ENCODE measurements around the gene MCTP2.

The MCTP2 gene

DNA sequence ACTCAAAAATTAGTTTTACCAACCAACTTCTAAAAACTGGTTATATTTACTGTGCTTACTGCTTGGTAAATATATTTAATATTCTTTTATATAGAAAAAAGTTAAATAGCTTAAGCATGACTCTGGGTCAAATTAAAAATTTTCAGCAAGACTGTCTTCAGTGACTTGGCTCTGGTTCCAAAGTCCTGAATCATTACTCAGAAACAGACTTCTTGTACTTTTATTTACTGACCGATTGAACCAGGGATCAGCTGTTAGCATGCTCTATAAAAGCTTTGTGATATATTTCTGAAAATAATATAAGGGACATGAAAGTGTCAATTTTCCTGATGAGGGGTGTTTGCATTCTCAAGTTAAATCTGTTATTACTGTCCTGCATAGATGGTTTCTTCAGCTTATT lies 164.3 kb downstream of the MCTP2 start:
- DNase-seq (ENCODE audit: low read depth in 2 of 2): no peak

DNA sequence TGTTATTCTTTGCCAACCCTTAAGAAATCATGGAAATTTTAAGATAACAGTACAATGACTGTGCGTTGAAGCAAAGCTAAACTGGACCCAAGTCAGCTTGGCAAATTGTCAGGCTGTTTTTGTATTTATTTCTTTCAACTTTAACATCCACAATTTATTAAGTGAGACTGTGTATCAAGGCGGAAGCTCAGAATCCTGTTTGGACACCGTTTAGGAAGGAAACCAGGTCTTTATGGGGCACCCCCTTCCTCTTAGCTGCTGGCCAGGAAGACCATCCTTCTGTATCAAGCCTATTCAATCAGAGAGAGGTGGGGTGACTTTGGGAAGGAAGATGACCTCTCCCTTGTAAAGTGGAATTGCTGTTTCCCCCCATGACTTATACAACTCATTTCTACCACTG lies 166.0 kb downstream of the MCTP2 start:
- no peak for DNase-seq (ENCODE audit: low read depth in 2 of 2)

DNA sequence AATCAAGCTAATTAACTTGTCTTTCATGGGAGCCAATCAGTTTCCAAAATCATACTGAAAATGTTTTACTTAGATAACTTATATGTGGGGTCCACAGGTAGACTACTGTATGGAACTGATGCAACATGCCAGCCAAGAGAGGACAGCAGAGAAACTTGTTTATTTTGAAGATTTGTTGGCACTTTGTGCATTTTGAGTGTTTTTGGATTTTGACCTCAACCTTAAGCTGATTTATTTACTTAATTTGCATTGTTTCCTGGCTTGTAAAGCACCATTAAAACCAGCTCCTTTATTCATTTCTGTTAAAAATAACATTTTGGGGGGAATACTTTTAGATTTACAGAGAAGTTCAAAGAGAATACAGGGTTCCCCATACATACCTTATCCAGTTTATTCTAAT lies 166.6 kb downstream of the MCTP2 start:
- no peak for DNase-seq (ENCODE audit: low read depth in 2 of 2)

DNA sequence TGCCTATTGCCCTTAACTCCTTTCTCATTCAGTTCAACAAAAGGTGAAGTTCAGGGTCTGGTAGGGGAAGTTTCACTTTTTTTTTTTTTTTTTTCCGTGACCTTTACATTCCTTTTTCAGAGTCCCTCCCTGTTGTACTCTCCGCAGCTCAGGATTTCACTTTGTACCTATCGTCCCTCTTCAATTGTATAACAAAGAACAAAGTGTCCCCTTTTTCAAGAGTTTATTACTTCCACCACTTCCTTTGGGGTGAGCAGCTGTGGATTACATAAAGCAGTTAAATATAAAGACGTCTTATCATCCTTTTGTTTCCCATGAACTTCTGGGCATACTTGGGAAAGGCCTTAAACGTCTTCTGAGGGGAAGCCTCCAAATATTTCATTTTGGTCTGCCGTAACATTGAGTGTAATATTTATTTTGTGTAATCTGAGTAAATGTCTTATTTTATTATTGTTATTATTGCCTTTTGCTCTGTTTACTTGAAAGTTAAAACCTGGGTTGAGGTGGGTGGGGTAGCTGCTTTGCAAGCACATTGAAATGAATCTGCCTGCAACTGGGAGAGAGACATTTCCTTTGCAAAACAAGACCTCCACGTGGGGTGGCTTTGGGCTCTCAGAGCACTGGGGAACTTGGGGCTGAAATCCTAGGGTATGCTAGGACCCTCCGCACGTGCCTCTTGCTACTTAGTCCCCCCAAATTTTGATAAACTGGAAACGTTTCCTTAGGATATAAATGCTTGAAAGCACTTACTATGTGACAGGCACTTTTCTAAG lies 169.4 kb downstream of the MCTP2 start:
- no peak for DNase-seq (ENCODE audit: low read depth in 2 of 2)

DNA sequence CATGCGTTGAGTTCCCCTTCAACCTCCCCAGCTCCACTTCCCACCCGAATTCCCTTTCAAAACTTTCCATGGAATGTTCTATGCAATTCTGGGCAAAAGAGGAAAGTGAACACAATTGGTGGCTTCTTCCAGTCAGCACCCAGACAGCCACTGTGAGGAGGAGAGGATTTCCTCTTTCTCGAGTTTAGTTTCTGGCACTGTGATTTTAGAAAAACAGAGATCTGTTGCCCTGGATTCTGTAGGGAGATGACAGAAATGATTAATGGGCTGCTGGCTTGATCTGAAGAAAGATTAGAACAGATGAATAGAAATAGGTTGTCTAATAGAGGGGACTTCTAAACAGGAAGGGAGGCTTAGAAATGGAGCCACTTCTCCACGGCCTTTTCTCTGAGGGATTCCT lies 172.0 kb downstream of the MCTP2 start:
- no peak for DNase-seq (ENCODE audit: low read depth in 2 of 2)

DNA sequence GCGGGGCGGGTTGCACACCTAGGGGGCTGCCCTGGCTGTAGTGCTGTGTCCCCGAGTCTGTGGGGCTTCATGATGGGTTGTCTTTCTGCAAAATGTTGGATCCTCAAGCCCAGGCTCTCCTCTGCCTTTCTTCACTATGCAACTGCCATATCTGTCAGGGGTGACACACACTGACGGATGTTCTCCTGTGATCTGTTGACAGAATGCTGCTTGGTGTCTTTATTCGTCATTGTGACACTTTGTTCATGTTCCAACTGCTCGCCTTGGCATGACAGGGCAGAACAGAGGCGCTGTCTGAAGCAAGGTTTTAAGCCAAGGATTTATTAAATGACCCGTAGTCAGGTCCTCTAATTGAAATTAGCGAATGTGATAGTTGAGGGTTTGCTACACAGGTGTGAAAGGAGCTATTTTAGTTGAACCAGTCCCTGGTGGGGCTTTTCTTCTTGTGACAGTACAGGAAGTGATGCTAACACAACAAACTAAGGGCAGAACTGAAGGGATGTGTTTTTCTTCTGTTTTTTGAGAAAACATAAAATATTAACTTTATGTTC lies 173.4 kb downstream of the MCTP2 start:
- DNase-seq (ENCODE audit: low read depth in 2 of 2): no peak

DNA sequence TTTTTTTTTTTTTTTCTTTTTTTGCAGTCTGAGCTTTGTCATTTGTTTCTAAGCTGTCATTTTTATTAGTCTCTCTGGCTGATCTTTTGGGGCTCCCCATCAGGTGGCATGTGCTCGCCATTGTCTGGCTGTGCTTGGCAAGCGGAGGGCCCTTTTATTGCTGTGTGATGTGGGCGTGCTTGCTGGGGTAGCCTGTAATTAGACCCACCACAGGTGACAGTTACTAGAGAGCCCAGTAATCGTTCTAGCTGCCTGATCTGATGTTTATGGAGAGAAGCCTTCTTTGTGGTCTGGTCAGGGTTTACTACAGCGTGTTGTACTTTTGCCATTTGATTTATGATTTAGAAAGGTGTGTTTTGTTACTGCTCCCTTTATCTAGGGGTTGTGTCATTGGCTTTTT lies 179.9 kb downstream of the MCTP2 start:
- DNase-seq (ENCODE audit: low read depth in 2 of 2): no peak

DNA sequence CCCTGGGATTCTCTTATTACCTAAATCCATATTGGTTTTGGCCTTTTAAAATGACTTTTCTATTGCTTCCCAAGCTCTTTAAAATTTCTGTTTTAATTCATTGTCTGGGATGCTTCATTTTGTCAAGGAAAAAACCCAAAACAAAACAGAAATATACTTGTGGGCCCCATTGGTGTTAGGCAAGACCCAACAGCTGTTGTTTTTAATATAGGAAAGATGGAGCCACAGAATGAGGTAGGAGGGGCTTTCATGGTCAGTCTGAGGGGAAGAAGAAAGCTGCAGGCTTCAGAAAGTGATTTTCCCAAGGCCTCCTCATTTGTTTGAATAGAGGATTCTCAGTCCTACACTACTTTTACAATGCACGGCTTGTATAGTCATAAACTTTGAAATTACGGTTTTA lies 180.5 kb downstream of the MCTP2 start:
- no peak for DNase-seq (ENCODE audit: low read depth in 2 of 2)

DNA sequence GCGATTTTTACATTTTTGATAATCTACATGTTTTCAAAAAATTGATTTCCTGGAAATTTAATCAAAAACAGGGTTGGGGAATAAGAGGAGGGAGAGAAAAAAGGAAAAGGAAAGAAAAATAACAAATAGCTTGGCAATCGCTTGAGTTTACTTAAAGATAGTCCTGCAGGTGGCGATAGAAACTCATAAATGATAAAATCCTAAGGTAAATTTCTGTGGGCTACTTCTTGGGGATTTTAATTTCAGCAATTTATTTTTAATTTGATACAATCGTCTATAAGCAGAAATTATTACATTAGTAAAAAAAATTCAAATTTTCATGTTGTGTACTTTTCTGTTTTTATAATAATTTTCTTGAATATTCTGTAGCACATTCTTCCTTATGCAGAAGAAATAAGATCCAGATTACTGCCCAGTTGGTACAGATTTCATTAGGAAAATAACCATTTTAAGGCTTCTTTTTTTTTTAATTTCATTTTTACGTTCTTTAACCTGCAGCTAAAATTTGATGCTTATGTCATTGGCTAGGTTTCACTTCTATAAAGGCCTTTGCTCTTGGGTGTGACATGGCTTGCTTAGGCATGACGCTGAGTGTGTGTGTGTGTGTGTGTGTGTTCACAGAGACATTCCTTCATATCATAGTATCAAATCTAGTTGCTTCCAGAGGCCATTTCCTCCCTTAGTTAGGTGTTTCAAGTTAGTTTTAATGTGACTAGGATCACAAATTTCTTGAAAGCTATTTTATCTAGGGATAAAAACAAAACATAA lies 181.8 kb downstream of the MCTP2 start:
- no peak for DNase-seq (ENCODE audit: low read depth in 2 of 2)

DNA sequence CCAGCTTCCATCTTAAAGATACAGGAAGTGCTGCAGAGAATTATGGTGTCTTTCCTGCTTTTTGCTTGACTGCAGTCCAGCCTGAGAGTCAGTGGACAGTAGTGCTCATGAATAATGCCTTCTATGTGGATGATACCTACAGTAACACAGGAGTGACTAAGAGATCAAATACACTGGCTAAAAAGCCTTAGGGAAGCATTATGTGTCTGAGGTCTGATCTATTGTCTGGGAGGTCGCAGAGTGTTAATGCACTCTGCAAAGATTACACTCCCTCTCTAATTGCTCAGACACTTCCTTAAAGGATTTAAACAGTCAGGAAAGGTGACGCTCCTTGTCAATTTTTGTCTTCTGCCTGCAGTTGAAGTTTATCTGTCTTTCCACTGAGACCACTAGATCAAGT lies 183.6 kb downstream of the MCTP2 start:
- DNase-seq (ENCODE audit: low read depth in 2 of 2): no peak

DNA sequence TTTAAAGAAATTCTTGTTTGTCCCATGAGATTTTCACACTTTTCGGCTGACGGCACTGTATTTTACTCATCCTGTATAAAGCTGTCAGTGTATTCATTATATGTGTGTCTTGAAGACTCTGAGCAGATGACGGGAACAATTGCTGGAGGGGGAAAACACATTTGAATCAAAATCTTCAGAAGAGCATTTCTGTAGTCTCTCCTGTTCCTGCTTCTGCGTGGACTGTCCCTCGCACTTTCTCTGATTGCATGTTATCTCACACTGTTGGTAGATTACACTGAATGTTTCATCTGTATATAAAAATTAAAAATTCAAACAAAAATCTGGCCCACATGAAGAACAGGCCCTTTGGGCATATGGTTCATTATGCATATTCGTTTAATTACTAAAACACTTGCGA lies 184.9 kb downstream of the MCTP2 start:
- no peak for DNase-seq (ENCODE audit: low read depth in 2 of 2)

DNA sequence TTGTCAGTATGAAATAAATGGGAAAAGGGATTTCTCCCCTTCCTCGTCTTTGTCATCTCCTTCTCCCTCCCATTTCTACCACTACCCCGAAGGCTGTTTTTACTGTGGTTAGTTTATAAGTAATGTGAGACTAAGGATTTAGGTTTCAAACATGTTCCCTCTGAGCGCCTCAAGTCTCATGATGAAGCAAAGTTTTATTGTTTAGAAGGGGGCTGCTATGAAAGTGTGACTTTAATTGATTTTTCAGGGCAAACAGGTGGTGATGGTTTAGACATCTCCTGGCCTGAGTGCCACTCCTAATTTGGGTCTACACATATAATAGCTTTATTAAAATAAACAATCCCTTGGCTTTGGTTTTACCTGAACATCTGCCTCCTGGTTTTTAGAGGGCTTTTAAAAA lies 185.5 kb downstream of the MCTP2 start:
- DNase-seq (ENCODE audit: low read depth in 2 of 2): no peak

DNA sequence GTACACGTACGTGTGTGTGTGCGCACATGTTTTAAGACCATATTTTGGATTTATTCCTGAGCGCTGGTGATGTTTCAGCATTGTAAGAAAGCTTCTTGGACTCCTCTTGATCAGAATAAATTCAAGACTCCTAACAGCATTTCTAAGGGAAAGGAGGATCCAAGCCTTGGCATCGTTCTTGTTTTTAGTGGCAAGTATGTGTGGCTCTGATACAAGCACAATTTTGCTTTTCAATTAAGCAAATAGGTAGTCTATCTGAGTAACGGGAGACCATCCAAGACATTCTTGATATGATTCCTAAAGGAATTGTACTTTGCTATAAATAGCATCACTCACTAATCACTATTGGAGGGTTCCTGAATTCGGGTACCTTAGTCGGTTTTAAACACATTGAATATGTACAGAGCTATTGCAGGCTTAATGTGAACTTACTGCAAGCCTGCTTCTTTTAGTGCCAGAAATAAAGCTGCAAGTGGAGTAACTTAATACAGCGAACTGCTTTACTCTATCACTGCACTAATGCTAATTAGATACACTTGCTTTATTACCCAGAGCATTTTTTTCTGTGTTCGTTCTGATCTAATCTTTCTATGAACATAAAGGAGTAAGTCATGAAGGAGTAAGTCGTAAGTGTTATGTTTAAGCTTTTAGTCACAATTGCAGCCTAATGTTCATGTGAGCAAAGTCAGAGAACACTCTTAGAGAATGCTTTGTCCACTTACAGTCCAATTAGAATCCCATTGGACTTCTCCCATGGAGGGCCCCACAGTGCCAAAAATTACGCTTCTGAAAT lies 186.3 kb downstream of the MCTP2 start:
- DNase-seq (ENCODE audit: low read depth in 2 of 2): no peak

DNA sequence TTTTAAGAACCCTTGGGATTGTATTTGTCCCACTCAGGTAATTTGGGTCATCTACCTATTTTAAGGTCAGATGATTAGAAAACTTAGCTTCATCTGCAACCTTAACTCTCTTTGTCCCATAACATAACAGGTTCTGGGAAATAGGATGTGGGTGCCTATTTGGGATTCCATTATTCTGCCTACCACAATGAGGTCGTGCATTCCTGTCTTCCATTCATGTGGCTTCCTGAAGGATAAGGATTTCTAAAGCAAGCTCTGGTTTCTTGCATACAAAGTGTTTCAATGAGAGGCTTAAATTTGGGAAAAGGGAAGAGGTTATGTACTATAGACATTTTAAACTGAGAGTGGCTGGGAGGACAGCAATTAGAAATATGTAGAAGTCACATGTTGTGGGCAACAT lies 190.3 kb downstream of the MCTP2 start:
- DNase-seq (ENCODE audit: low read depth in 2 of 2): no peak

DNA sequence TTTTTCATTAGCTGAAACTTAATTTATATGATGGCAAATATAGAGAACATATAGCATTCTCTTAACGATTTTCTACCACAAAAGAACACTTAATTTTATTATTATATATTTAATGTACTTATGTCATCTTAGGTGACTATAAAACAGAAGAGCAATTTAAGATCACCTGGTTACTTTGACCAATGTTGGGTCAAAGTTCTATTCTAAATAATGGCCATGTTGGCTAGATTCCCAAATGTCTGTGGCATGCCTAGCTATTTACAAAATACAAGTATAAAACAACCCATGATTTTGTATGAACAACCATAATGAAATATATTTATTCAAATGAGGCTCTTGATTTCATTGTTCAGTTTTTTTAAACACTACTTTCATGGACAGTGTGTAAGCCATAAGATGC lies 200.9 kb downstream of the MCTP2 start:
- DNase-seq (ENCODE audit: low read depth in 2 of 2): no peak

DNA sequence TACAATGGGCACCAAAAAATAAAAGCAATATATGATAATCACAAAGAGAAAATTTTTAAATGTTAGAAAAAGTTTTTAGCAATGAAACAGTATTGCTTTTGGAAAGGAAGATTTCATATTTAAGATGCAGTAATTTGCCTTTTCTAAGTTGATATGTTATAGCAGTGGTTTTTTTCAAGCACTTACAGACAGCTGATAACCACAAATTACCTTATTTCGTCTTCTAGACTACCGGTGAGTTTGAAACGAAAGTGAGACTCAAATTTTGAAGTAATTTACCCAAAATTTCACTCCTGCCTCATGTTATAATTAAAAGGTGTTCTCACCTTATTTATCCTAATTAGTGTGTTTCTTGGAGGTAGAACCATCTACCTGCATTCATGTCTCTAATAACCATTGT lies 207.8 kb downstream of the MCTP2 start:
- no peak for DNase-seq (ENCODE audit: low read depth in 2 of 2)

DNA sequence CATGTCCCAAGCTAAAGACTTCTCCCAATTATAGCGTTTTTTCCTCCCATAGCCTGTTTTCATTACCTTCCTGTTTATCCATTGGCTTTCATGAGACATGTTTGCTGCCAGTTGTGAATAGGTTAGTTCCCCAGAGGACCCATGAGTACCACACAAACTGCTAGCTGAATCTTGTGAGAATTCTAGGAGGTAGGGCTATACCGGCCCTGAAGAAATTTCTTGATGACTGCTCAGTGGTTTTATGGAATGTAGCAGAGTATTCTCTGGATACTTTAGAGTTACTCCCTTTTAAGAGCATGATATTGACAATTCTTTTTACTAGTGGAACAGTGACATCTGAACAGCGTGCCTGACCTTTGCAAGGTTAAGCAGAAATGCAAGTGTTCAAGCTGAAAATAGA lies 210.4 kb downstream of the MCTP2 start:
- no peak for DNase-seq (ENCODE audit: low read depth in 2 of 2)

DNA sequence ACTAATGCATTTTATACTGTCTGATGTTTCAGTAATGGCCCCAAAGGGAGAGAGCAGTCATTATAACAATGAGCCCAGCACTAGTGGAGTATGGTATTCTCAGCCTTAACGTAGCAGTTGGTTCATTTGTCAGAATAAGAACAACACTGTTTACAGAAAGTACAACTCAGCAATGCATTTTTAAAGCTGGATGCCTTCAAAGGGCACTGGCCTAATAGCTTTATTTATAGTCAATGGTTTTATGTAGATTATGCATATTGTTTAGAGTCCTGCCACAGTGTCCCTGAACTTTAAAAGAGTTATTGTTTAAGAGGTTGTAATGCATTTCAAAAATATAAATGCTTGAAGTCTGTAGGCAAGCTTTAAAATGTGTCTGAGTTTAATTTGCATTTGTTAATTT lies 211.1 kb downstream of the MCTP2 start:
- DNase-seq (ENCODE audit: low read depth in 2 of 2): no peak

DNA sequence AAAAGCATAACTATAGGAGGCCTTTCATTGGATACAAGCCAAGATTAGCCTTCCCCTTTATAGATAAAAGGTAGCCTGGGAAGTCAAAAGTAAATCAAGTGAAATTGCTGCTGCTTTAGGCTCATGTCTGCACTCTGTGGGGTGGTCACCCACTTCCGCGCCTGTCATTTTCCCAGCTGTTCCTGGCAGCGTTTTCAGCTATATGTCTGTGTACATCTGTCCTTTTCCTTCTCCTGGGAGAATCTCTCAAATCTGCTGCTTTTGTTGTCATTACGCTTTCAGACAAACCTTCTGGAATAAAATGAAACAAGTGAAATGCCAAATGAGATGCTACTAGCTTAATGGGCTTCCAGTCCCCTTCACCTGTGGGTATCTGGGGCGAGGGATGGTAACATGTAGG lies 211.8 kb downstream of the MCTP2 start:
- no peak for DNase-seq (ENCODE audit: low read depth in 2 of 2)

DNA sequence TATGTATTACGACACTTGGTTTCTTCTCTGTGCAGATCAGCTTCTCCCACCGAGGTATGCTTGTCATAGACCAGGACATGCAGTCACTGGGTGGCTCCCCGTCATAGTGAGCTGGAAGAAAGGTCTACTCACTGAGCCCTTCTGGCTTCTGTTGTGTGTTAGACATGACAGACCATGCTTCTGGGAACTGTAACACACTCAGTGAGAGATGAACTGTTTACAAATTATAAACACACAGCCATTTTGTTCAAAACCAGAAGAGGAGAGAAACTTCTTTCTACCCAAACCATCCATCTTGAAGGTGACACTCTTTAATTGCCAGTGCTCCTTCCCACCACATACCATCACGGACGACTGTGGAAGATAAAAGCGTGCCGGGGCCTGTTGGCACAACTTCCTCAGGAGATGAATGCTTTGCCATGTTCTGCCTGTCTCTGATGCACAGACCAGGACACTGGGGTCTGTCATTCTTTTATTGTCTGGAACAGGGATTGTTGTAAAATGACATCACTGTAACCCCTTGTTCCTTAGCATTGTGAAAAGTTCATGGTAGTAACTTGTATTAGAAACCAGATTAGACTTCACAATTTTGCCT lies 214.3 kb downstream of the MCTP2 start:
- no peak for DNase-seq (ENCODE audit: low read depth in 2 of 2)

DNA sequence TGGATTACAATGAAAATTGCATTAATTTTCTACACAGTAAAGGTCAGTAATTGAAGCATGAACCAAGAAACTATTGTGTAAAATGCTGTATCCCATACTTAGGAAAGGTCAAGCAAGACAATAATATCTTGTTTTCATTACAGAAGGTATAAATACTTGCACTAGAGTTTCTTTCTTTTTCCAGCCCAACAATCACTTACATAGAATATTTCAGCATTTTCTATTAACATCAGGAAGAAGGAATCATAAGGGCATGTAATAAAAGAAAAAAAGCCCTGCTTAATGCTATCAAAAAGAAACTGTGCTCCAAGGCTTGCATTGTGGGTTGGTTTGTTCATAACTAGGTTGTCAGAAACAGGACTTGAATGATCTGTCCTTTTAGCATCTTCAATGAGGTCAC lies 215.1 kb downstream of the MCTP2 start:
- no peak for DNase-seq (ENCODE audit: low read depth in 2 of 2)

DNA sequence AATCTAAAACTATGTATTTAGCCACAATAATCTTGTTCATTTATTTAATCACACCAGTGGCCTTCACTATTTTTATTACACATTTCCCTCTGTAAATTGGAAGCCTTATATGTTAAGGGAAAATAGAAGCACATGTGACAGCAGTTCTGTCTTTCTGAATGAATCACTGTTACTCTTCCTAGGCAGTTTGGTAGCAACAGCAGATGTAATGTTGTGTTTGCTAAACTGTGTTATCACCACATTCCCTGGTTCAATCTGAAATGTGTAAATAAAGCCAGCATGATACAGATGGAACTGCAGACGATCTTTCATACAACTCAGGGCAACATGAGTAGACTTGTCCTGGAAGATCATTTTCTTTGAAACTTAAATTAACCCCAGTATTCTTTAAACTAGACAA lies 220.1 kb downstream of the MCTP2 start:
- no peak for DNase-seq (ENCODE audit: low read depth in 2 of 2)

Measured in stimulated activated CD8-positive, alpha-beta memory T cell treated with anti-CD3 and anti-CD28 coated beads, Interleukin-7, amount 100 ng/mL, for 4 hours (primary cell).